Stimulated activated CD4-positive, alpha-beta T cell treated with anti-CD3 and anti-CD28 coated beads, Interleukin-2, amount 100 ng/mL, for 4 hours (primary cell): Measurements from ENCODE around the gene NUDT2.

Source experiments
- DNase-seq: peaks from one replicate; pipeline ENCODE4 v3.0.0-alpha.2; 2020; ENCODE audit warnings: low read depth

Gene NUDT2

GRCh38 chr9:34385561-34386230 is 56.3 kb downstream of the NUDT2 start:
- no peak for DNase-seq

- DNase-seq, result no peak
Measured at GRCh38 chr9:34386656-34387055, 57.3 kb downstream of the NUDT2 start.

GRCh38 chr9:34387239-34387638 is 57.9 kb downstream of the NUDT2 start:
- DNase-seq, result no peak

GRCh38 chr9:34392511-34392910 is 63.1 kb downstream of the NUDT2 start:
- no peak for DNase-seq
